8988T (cell line): ENCODE results near the gene SCLT1.
"Not testable (repeated sequence)": the region's sequence is repeated elsewhere in the genome, so short reads cannot be mapped to it uniquely, and the experiment has no call there.

Source experiments
- DNase-seq: peaks from one replicate; pipeline ENCODE4 v3.0.0; 2011

The SCLT1 gene

GRCh38 chr4:129069537-129069936, 23.8 kb downstream of the SCLT1 start:
- not testable (repeated sequence) for DNase-seq

GRCh38 chr4:129064717-129065116, 28.6 kb downstream of the SCLT1 start:
- no peak for DNase-seq

DNA sequence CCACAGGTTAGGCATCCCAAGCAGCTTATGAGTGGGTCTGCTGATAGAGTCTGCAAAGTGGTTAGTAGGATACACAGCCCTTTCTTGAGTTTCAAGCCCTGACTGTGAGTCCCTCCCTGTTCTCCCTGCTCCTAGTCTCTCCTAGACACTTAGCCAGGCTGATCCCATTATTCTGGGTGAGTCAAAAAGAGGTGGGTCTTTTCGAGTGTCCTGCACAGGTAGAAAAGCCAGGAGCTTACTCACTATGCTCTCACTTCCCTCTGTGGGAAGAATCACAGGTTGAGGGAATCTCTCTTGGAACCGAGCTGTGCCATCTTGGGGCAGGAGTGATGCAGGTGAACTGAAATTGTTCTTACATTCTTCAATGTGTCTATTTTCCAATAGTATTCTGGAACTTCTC, 29.7 kb downstream of the SCLT1 start:
- DNase-seq, result no peak

DNA sequence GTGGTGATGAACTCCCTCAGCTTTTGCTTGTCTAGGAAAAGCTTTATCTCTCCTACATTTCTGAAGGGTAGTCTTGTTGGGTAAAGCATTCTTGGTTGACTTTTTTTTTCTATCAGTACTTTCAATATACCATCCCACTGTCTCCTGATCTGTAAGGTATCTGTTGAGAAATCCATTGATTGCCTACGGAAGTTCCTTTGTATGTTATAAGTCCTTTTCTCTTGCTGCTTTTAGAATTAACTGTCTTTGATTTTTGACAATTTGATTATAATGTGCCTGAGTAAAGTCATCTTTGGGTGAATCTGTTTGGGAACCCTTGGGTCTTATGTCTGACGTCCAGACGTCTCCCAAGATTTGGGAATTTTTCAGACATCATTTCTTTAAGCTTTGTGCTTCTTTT, 30.8 kb downstream of the SCLT1 start:
- DNase-seq, result no peak

GRCh38 chr4:129059028-129059427, 34.3 kb downstream of the SCLT1 start:
- no peak for DNase-seq

DNA sequence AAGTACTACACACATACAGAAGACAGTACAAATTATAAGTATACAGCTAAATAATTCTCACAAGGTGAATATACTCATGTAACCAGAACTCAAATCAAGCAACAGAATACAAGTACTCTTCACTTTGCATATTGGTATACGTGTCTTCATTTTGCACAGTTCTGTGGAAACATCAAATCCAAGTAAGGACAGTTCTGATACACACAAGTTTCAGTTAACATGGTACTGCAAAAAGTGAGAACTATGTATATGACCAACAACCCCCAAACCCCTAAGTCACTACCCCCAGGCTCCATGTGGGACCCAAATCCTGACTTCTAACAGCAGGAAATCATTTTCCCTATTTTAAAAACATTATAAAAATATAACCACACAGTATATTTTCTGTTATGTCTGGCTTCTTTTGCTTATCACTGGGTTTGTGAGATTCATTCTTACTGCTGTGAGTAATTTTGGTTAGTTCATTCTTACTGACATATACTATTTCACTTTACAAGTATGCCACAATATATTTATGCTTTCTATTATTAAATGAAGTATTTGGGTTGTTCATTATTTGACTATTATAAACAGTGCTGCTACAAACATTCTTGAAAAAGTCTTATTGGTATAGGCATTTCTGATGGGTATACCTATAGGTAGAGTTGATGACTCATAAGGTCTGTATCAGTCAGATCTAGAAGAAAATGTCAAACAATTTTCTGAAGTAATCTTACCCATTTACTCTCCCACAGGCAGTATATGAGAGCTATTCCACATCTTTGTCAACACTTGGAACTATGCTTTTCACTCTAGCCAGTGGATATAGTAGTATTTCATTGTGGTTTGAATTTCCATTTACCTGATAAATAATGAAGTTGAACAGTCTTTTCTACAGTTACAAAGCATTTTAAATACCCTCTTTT, 47.0 kb downstream of the SCLT1 start:
- no peak for DNase-seq

DNA sequence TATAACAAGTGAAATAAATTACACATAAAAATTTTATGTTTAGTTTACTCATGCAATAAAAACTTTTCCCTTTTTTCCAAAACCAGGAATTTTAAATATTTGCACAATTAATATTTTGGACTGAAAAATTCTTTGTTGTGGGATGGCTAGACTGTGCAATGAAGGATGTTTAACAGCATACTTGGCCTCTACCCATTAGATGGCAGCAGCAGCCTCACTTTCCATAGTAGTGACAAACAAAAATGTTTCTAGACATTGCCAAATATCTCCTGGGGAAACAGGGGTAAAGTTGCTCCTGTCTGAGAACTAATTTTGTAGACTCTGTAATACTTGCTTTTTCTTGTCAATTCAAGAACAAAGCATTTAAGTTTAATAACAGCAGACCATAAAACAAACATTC, 49.8 kb downstream of the SCLT1 start:
- DNase-seq, result no peak

DNA sequence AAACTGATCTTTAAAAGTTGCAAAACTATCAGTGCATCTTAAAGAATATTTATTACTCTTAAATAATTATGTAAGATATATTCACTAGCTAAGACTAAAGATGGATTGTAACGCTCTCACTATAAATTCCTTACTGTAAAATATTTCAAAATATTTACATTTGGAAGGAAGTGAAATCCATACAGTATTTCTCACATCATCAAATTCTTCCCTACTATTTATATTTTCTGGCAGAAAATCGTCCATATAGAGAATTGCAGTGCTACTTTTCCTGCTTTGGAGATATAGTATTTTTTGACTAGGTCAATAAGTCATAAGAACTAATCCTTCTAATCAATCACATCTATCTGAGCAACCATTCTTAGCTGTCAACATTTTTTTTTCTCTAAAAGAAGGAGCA, 52.9 kb downstream of the SCLT1 start:
- no peak for DNase-seq

DNA sequence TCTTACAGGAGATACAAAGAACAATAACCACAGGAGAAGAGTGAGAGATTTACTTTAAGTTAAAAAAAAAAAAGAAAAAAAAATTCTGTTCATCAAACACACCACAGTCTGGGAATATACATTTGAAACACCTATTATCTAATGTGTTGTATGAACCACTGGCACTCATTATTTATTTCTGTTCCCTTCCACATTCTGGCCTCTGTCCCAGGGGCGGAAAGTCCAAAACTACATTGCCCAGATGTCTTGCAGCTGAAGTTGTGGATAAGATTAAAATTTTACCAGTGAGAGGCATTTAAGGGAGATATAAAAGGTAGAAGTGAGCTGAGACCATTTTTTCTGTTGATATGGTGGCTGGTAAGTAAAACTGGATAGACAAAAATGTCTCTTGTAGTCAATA, 56.2 kb downstream of the SCLT1 start:
- no peak for DNase-seq

DNA sequence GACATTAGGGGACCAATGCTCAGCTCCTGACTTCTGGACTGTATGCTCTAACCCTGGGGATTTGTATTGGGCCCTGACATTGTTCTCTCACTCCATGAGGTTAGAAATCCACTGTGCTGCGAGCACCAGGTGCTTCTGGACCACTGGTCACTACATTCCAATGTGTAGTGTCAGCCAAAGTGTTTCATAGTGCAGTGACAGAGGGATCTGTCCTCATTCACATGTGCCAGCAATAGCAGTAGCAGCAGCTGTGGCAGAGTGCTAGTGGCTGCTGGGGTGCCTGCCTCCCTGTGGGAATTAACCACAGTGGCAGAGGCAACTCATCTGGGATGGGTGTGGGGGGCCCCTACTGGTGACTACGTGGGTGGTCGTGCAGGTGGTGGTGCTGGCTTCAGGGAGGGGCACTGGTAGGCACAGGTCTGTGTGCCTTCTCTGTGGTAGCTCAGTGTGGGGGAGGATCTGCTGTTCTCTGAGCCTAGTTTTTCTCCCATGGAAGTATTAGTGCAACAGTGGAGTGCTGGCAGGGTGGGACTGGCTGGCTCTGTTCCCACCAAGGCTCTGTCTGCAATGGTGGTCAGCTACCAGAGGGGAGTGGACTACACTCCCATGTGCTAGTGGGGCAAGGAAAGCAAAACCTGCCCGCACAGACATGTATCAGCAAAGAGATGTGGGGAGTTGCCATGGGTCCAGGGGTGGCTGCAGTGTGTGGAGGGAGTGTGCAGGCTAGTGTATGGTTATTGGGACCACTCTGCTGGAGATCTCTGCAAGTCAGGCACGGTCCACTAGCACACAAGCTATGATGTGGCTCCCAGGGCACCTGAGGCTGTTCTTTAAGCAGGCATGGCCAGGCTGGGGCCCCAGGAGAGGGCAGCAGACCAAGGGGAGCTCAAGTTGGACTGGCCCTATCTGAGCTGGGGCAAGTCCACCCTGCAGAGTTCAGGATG, 78.5 kb downstream of the SCLT1 start:
- DNase-seq, result no peak

DNA sequence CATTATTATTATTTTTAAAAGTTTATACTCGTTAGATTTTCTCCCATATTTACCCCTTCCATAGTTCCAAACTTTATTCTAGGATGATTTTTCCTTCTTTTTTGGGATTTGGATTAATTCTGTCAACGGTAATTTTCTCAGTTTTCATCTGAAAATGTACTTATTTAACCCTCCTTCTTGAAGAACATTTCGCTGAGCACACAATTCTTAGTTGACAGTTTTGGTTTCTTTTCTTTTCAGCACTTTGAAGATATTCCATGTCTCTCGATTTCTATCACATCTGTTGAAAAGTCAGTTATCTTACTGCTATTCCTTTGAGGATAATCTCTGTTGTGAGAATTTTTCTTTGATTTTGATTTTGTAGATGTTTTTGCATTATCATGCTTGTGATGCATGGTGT, 85.2 kb downstream of the SCLT1 start:
- DNase-seq, result no peak

GRCh38 chr4:128986908-128987307, 106.4 kb downstream of the SCLT1 start:
- no peak for DNase-seq

DNA sequence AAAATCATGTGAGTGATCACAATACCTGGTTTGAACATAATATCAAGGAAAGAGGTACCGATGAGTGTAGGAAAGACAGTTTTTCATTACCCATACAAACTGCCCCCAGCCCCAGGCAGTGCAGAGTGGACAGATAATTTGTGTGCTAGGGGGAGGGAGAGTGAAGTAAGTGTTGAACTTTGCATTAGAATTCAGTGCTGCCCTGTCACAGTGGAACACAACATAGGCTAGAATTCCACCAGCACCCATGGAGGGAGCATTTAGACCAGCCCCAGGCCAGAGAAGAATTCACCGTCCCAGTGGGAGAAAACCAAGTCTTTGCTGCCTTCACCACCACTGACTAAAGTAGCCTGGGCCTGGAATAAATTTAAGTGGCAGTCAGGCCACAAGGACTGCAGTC, 107.3 kb downstream of the SCLT1 start:
- DNase-seq, result no peak

- DNase-seq, result no peak
These were observed 109.4 kb downstream of the SCLT1 start for GRCh38 chr4:128983771-128984485.

DNA sequence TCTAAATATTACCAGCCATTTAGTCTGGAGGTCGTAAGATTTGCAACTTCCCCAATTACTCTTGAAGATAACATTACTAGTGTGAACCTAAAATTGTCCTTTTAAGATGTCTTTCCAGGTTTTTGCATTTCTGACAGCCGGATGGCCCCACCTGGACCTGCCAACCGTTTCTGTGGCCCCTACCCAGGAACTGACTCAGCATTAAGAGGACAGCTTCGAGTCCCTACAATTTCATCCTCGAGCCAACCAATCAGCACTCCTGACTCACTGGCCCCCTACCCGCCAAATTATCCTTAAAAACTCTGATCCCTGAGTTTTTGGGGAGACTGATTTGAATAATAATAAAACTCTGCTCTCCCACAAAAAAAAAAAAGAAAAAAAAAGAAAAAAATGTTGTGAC, 112.0 kb downstream of the SCLT1 start:
- no peak for DNase-seq

- DNase-seq, result no peak
These were observed 112.5 kb downstream of the SCLT1 start for GRCh38 chr4:128980816-128981326.

GRCh38 chr4:128979934-128980333, 113.4 kb downstream of the SCLT1 start:
- DNase-seq, result no peak

- no peak for DNase-seq
These were observed 114.4 kb downstream of the SCLT1 start for GRCh38 chr4:128978985-128979384.

DNA sequence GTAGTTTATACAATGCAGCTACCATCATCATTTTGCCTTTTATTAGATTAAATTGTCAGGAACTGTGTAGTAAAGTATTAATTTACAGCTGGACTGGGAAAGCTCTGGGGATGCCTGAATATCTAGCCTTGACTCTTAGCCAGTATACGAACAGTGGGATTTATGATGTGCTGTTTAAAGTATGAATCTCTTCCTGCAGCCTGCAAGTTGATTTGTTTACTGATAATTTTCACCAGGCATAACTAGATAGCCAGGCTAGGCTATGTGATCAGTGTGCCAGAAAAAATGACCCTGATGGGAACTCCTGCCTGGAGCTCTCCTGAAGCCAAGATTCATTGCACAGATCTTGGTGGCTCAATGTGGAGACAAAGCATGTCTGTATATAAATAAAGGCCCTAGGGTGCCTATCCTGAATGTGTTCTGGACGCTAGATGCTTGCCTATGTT, 119.2 kb downstream of the SCLT1 start:
- no peak for DNase-seq

DNA sequence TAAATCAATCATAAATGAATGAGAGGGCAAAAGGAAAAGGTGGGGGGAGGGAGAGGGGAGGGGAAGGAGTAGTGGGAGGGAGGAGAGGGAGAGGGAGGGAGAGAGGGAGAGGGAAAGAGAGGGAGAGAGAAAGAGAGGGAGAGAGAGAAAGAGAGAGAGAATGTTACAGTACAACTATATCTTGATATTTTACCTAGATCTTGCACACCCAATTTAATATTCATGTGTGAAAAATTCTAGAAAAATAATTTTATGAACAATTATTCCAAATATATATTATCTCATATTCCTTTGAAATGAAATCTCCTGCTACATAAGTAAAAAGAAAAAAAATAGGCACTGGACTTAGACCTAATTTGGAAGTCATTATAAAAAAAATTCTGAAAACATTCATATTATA, 120.0 kb downstream of the SCLT1 start:
- no peak for DNase-seq

DNA sequence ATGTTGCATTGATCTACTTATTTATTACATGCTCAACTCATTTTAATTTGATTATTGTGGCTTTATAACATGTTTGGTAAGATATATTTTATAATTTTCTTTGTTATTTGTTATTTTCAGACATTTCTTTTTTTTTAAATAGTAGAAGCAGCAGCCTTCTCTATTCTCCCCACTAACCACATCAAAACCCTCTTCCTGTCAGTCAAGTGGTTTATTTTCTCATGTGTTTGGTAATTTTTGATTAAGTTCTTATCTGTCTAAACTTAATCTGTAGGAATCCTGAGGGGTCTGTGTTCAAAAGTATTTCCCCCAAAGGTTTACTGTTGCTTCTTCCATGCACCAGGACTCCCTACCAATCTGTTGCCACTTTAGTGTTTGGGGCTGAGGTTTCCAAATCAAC, 131.9 kb downstream of the SCLT1 start:
- DNase-seq, result no peak

GRCh38 chr4:128958194-128958593, 135.1 kb downstream of the SCLT1 start:
- DNase-seq, result no peak

DNA sequence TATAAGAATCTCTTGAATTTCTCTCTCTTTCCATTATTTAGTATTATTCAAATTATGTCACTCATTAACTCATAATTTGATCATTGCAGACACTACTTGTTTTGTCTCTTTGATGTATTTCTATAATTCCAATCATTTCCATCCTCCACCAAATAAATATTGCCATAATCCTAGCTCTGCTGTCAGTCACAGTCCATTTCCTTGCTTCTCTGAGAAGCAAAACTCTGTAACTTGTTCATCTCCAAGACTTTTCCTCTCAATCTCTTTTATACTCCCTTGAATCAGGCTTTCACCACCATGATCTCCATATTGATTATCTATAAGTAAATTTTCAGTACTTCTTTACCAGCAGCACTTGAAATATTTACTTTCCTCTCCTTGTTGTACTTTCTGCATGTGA, 135.9 kb downstream of the SCLT1 start:
- DNase-seq, result no peak
